PC-3 (cell line): ENCODE results near the gene MISP. TPM values are rescaled to one million over a fixed set of nuclear protein-coding genes. Genes with fewer than 3 reads are reported as not detected.

ENCODE experiments used
- ATAC-seq: fragments of 200-7000 bp; cut with Tn5 transposase; 2 replicates; pipeline ENCODE4 v1.9.1; 2020; ENCODE audit warnings: mild to moderate bottlenecking, moderate library complexity
- BruUV-seq: library from RNA; stranded (reverse); fragments of 400-500 nt; replicated peaks from 2 replicates; lab custom pipeline; 2021; lab: Mats Ljungman, UMichigan
- CTCF ChIA-PET: fragments of 300-600 bp; sonication (Branson Sonifier 250); formaldehyde crosslinking; loops from one replicate; lab custom pipeline; 2022; ENCODE audit warnings: antibody characterized with exemption; lab: Charles Lee
- POLR2A ChIA-PET: fragments of 300-600 bp; sonication (Branson Sonifier 250); formaldehyde crosslinking; loops from one replicate; lab custom pipeline; 2022; ENCODE audit warnings: antibody characterized with exemption; ENCODE audit not compliant: unreplicated experiment; lab: Charles Lee
- DNase-seq: peaks from one replicate; pipeline ENCODE4 v3.0.0-alpha.2; 2015
- H2AFZ ChIP-seq: fragments of 300-600 bp; sonication (generic); 2 replicates; pipeline ENCODE4 v1.6.0; 2016; ENCODE audit warnings: antibody characterized with exemption, low read length
- H3F3A ChIP-seq: fragments of 300-600 bp; sonication (generic); one replicate; pipeline ENCODE4 v1.6.0; 2017; ENCODE audit warnings: antibody characterized with exemption, low read length, control low read depth, mild to moderate bottlenecking; ENCODE audit not compliant: unreplicated experiment
- H3K27ac ChIP-seq: fragments of 300-600 bp; sonication (generic); 2 replicates; pipeline ENCODE4 v1.5.1; 2016; ENCODE audit warnings: mild to moderate bottlenecking, low read length
- H3K27me3 ChIP-seq: fragments of 300-600 bp; sonication (generic); 2 replicates; pipeline ENCODE4 v1.6.1; 2016; ENCODE audit warnings: low read length, mixed read lengths
- H3K36me3 ChIP-seq: fragments of 300-600 bp; sonication (generic); 2 replicates; pipeline ENCODE4 v1.6.1; 2016; ENCODE audit warnings: low read depth, mixed run types, low read length, mixed read lengths
- H3K4me1 ChIP-seq: fragments of 300-600 bp; sonication (generic); 2 replicates; pipeline ENCODE4 v1.5.1; 2016; ENCODE audit warnings: low read length; ENCODE audit not compliant: insufficient read depth
- H3K4me2 ChIP-seq: fragments of 300-600 bp; sonication (generic); 2 replicates; pipeline ENCODE4 v1.6.0; 2016; ENCODE audit warnings: low read length
- H3K4me3 ChIP-seq: fragments of 300-600 bp; sonication (generic); 2 replicates; pipeline ENCODE4 v1.5.1; 2016; ENCODE audit warnings: mild to moderate bottlenecking, low read length, mixed read lengths
- H3K79me2 ChIP-seq: fragments of 300-600 bp; sonication (generic); 2 replicates; pipeline ENCODE4 v1.6.1; 2017; ENCODE audit warnings: low read length, mixed read lengths
- H3K9ac ChIP-seq: fragments of 300-600 bp; sonication (generic); 2 replicates; pipeline ENCODE4 v1.6.0; 2016; ENCODE audit warnings: mild to moderate bottlenecking, low read length
- H3K9me2 ChIP-seq: fragments of 300-600 bp; sonication (generic); replicated peaks from 2 replicates; pipeline ENCODE4 v1.6.1; 2016; ENCODE audit warnings: mixed run types, low read length, mixed read lengths
- H3K9me3 ChIP-seq: fragments of 300-600 bp; sonication (generic); 2 replicates; pipeline ENCODE4 v1.6.1; 2016; ENCODE audit warnings: low read length, mixed read lengths
- H4K20me1 ChIP-seq: fragments of 300-600 bp; sonication (generic); 2 replicates; pipeline ENCODE4 v1.6.1; 2016; ENCODE audit warnings: low read length, mixed read lengths
- EZH2 ChIP-seq: fragments of 300-600 bp; sonication (generic); IDR thresholded peaks from one replicate; pipeline ENCODE4 v1.6.1; 2017; ENCODE audit warnings: antibody characterized with exemption, mild to moderate bottlenecking, low read length; ENCODE audit not compliant: unreplicated experiment
- EZH2phosphoT487 ChIP-seq: fragments of 300-600 bp; sonication (generic); IDR thresholded peaks from 2 replicates; pipeline ENCODE4 v1.6.1; 2018; ENCODE audit warnings: mild to moderate bottlenecking, antibody characterized with exemption, low read length, borderline replicate concordance
- intact Hi-C: fragments of 100-400 bp; cut with micrococcal nuclease; formaldehyde crosslinking; loops from 2 replicates; pipeline ENCODE4 v1.9.0; 2023
- total RNA-seq: library from RNA; depleted of rRNA; stranded (reverse); fragments of >200 nt; gene quantifications from 2 replicates; pipeline ENCODE4 v1.2.3, GENCODE V29; 2014
- TF ChIP-seq, protein P1 (sequence below): fragments of 300-600 bp; sonication (generic); conservative IDR thresholded peaks from 2 replicates; pipeline ENCODE4 v1.5.1; 2017; ENCODE audit warnings: antibody characterized with exemption, low read depth, mild to moderate bottlenecking, low read length

The MISP gene
- total RNA-seq, 1 experiment from 2014 or later: 115 TPM

DNA sequence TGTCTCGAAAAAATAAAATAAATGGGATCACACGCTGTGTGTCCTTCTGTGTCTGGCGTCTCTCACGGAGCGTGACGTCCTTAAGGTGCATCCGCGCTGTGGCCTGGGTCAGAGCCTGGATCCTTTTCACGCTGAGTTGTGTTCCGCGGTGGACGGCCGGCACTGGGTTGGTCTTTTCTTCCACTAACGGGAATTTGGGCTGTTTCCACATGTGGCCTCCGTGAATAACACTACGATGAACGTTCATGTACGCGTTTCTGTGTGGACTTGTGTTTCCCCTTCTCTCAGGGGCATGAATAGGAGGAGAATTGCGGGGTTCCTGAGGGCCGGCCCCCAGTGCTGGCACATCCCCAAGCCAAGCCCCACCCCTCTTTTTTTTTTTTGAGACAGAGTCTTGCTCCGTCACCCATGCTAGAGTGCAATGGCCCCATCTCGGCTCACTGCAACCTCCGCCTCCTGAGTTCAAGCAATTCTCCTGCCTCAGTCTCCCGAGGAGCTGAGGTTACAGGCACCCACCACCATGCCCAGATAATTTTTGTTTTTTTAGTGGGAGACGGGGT, 40.2 kb downstream of the MISP start:
- Histone ChIP-seq H3K79me2 (0 out of 2 replicates have a peak, but pooled peaks cover 3% of the 10 kb centered on the region), H3K4me1 (no peaks in the 10 kb centered on the region), H3K27me3 (no peaks in the 10 kb centered on the region), H3K4me3 (no peak overlapping the region), H2AFZ (no peak overlapping the region), H3K36me3 (no peaks in the 10 kb centered on the region), H4K20me1 (no peaks in the 10 kb centered on the region), H3F3A (no peaks in the 10 kb centered on the region), H3K9me2 (no peaks in the 10 kb centered on the region), H3K9me3 (no peaks in the 10 kb centered on the region), H3K9ac (no peak overlapping the region), H3K27ac (no peak overlapping the region), H3K4me2 (no peak overlapping the region)
- BruUV-seq: no TSS peak
- ATAC-seq (no peak), DNase-seq (no peak)
- intact Hi-C loops: no loop called here
- ChIA-PET POLR2A (no interaction called here), CTCF (no interaction called here)
- no peak for TF ChIP-seq EZH2
- TF ChIP-seq EZH2phosphoT487: no peak
- TF ChIP-seq, protein P1, sequence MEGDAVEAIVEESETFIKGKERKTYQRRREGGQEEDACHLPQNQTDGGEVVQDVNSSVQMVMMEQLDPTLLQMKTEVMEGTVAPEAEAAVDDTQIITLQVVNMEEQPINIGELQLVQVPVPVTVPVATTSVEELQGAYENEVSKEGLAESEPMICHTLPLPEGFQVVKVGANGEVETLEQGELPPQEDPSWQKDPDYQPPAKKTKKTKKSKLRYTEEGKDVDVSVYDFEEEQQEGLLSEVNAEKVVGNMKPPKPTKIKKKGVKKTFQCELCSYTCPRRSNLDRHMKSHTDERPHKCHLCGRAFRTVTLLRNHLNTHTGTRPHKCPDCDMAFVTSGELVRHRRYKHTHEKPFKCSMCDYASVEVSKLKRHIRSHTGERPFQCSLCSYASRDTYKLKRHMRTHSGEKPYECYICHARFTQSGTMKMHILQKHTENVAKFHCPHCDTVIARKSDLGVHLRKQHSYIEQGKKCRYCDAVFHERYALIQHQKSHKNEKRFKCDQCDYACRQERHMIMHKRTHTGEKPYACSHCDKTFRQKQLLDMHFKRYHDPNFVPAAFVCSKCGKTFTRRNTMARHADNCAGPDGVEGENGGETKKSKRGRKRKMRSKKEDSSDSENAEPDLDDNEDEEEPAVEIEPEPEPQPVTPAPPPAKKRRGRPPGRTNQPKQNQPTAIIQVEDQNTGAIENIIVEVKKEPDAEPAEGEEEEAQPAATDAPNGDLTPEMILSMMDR: no peak

DNA sequence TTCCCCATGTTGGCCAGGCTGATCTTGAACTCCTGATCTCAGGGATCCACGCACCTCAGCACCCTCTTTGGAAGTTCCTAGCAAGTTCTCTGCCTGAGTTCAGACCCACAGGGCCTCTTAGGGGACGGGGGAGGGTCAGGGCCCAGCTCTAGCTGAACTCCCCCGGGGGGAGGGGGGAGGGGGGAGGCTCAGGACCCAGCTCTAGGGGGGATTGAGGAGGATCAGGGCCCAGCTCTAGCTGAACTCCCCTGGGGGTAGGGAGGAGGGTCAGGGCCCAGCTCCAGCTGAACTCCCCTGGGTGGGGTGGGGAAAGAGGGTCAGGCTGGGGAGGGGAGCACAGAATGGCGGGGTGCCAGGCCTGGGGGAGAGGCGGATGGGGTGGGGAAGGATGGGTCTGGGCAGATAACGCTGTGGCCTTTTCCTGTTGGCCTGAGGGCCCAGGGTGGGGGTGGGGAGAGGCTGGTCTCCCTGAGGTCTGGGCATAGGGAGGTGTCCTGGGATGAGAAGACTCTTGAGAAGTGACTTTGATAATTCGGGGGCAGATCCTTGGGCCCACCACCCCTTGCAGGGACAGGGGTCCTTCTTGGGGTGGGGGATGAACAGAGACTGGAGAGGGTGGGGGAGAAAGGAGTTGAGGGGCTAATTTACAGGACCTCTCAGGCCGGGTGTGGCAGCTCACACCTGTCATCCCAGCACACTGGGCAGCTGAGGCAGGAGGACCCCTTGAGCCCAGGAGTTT, 40.8 kb downstream of the MISP start:
- BruUV-seq: no TSS peak
- no peaks in the 10 kb centered on the region for H3K79me2 ChIP-seq
- TF ChIP-seq, protein P1: no peak
- TF ChIP-seq EZH2phosphoT487 (no peak), EZH2 (no peak)
- no peak overlapping the region for H3K4me3 ChIP-seq
- no peak overlapping the region for H3K4me2 ChIP-seq
- H3K9me3 ChIP-seq: no peaks in the 10 kb centered on the region
- H3K9ac ChIP-seq: no peak overlapping the region
- ATAC-seq (no peak), DNase-seq (no peak)
- H3K27me3 ChIP-seq: no peaks in the 10 kb centered on the region
- ChIA-PET POLR2A (no interaction called here), CTCF (no interaction called here)
- no peaks in the 10 kb centered on the region for H3K4me1 ChIP-seq
- H4K20me1 ChIP-seq: no peaks in the 10 kb centered on the region
- H2AFZ ChIP-seq: no peak overlapping the region
- intact Hi-C loops: no loop called here
- no peak overlapping the region for H3K27ac ChIP-seq
- no peaks in the 10 kb centered on the region for H3K36me3 ChIP-seq
- H3F3A ChIP-seq: no peaks in the 10 kb centered on the region
- no peaks in the 10 kb centered on the region for H3K9me2 ChIP-seq

DNA sequence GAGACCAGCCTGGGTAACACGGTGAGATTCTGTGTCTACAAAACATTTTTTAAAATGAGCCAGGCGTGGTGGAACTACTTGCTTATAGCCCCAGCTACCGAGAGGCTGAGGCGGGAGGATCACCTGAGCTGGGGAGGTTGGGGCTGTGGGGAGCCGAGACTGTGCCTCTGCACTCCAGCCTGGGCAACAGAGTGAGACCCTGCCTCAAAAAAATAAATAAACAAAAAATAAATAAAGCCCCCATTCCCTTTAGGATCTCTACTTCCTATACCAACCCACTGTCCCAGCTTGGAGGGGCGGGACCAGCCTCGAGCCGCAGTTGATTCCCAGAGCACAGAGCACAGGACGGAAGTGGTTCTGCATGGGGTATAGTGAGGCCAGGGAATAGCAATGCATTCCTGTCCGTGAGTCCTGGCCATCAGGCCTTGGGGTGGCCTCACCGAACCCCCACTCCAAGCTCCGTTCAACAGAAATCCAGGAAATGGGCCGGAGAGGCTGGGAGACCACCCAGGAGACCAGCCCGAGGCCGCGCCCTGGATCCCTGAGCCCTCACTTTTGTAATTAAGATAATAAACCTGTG, 41.5 kb downstream of the MISP start:
- no peak overlapping the region for H3K27ac ChIP-seq
- intact Hi-C loops: no loop called here

More for the DNA sequence above, 41.5 kb downstream of the MISP start:
- Histone ChIP-seq H3K27me3 (no peaks in the 10 kb centered on the region), H3K36me3 (no peaks in the 10 kb centered on the region), H3K9me2 (no peaks in the 10 kb centered on the region), H3K9me3 (no peaks in the 10 kb centered on the region), H3K4me1 (no peaks in the 10 kb centered on the region), H3K4me3 (no peak overlapping the region), H3K79me2 (no peaks in the 10 kb centered on the region), H4K20me1 (no peaks in the 10 kb centered on the region), H3K9ac (no peak overlapping the region), H3F3A (no peaks in the 10 kb centered on the region), H3K4me2 (no peak overlapping the region), H2AFZ (no peak overlapping the region)
- ATAC-seq (no peak), DNase-seq (no peak)
- no TSS peak for BruUV-seq
- ChIA-PET CTCF (no interaction called here), POLR2A (no interaction called here)
- TF ChIP-seq, protein P1: no peak
- TF ChIP-seq EZH2 (no peak), EZH2phosphoT487 (no peak)
